Cardiac fibroblast (primary cell): Measurements from ENCODE around the gene BTBD9.
A peak's percentile ranks its signal among the peaks of the same experiment; 100 is the strongest.

Experiments used
- DNase-seq, 2 donors: peaks; one replicate each; pipeline versions ENCODE4 v3.0.0 to v3.0.0-alpha.2; 2010; ENCODE audit warnings: low read depth in 2 of 2
- H3K4me3 ChIP-seq, 2 donors: replicated peaks in 1 of 2; 1 replicate in 1 of 2; 2 replicates in 1 of 2; pipeline ENCODE4 v1.5.1; 2011; ENCODE audit warnings: low read depth in 2 of 2, low read length in 2 of 2, mild to moderate bottlenecking in 2 of 2, moderate library complexity in 1 of 2
- CTCF ChIP-seq: IDR thresholded peaks from one replicate; pipeline ENCODE4 v1.5.1; 2011; ENCODE audit warnings: low read depth, mild to moderate bottlenecking, low read length, inconsistent platforms

BTBD9 gene

DNA sequence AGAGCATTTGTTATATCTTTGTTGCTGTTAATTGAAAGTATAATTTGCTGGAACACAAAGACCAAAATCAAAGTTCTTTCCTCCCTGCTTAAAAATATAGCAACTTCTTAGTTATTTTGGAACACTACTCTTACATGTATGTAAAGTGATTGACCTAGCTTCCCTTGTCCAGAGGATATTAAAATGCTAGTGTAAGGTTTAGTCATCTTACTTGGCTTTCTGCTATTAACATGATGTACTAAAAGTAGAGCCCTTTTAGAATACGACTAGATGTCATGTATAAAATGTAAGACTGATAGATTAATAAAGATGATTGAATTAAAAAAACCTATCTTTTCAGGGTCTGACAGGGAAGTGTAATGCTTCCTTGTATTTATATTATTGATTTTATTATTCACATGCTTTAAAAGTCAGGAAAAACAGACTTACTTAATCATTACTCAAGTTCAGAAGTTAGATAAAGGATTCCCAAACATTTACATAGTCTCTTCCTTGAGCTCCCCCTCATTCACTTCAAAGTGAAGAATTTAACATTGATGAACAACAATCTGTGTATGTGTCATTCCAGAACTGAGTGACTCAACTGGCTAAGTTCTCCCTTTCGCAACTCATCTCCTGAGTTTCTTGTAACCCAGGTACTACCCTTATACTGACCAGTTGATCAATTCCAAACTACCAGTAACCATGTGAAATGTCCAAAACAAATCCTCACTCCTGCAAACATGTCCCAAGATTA is 50.9 kb downstream of the BTBD9 start:
- no peak overlapping the region for H3K4me3 ChIP-seq
- DNase-seq, result peak; percentile 13 to 69
- TF ChIP-seq CTCF, result no peak

DNA sequence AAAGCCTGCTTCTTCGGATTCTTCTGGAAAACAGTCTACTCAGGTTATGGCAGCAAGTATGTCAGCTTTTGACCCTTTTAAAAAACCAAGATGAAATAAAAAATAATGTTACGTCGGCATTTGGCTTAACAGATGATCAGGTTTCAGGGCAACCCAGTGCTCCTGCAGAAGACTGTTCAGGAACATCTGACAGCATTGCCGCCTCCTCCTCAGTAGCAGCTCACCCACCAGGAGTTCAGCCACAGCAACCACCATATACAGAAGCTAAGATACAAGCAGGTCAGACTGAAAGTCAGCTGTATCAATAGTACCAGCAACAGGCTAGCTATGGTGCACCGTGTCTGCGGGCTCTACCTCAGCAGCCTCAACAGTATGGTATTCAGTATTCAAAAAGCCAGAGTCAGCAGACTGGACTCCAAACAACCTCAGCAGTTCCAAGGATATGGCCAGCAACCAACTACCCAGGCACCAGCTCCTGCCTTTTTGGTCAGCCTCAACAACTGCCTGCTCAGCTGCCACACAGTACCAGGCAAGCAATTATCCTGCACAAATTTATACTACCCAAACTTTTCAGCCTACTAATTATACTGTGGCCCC is 51.9 kb downstream of the BTBD9 start:
- H3K4me3 ChIP-seq, result no peak overlapping the region
- no peak for DNase-seq
- no peak for TF ChIP-seq CTCF

DNA sequence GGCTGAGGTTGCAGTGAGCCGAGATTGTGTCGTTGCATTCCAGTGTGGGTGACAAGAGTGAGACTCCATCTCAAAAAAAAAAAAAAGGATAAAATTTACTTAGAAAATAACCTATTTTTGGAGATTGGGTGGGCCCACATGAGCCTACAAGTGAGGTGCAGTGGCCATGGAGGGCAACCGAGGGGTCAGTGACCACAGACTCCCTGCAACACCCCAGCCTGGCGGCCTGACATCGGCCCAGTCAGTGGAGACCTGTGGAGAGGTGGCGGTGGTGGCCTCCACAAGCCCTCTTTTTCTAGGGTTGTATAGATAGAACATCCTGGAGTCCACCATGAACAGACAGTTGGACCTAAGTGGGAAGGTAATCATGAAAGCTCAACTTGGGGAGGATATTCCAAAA is 52.7 kb downstream of the BTBD9 start:
- H3K4me3 ChIP-seq, result no peak overlapping the region
- no peak for TF ChIP-seq CTCF
- no peak for DNase-seq

- TF ChIP-seq CTCF, result no peak
- no peak overlapping the region for H3K4me3 ChIP-seq
- DNase-seq, result no peak
Observed at GRCh38 chr6:38584731-38585130, 55.0 kb downstream of the BTBD9 start.

- no peak for DNase-seq
- H3K4me3 ChIP-seq, result no peak overlapping the region
- TF ChIP-seq CTCF, result no peak
Observed at GRCh38 chr6:38583523-38583922, 56.2 kb downstream of the BTBD9 start.

- no peak overlapping the region for H3K4me3 ChIP-seq
- no peak for TF ChIP-seq CTCF
- DNase-seq, result no peak
Observed at GRCh38 chr6:38580030-38580429, 59.7 kb downstream of the BTBD9 start.
